ENCODE data around the gene NR1H2.
"Not testable (repeated sequence)": the region's sequence is repeated elsewhere in the genome, so short reads cannot be mapped to it uniquely, and the experiment has no call there.

DNA sequence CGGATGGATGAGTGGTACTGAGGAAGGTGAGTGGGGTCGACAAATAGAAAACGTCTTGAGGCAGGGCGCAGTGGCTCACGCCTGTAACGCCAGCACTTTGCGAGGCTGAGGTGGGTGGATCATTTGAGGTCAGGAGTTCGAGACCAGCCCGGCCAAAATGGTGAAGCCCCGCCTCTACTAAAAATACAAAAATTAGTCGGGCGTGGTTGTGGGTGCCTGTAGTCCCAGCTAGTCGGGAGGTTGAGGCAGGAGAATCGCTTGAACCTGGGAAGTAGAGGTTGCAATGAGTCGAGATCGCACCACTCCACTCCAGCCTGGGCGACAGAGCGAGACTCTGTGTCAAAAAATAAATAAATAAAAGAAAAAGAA is 46.3 kb upstream of the NR1H2 start:
- TF ChIP-seq ZNF565 (CRISPR knock-in tag; conservative IDR thresholded peaks at IDR 0.05; ENCODE audit: low read depth); TCF4 (CRISPR knock-in tag; IDR thresholded peaks at IDR 0.05; ENCODE audit: borderline replicate concordance); ZNF70 (CRISPR knock-in tag; IDR thresholded peaks at IDR 0.05); TOX (CRISPR knock-in tag; IDR thresholded peaks at IDR 0.05; ENCODE audit: borderline replicate concordance): not testable (repeated sequence)
- TF ChIP-seq, protein P1, sequence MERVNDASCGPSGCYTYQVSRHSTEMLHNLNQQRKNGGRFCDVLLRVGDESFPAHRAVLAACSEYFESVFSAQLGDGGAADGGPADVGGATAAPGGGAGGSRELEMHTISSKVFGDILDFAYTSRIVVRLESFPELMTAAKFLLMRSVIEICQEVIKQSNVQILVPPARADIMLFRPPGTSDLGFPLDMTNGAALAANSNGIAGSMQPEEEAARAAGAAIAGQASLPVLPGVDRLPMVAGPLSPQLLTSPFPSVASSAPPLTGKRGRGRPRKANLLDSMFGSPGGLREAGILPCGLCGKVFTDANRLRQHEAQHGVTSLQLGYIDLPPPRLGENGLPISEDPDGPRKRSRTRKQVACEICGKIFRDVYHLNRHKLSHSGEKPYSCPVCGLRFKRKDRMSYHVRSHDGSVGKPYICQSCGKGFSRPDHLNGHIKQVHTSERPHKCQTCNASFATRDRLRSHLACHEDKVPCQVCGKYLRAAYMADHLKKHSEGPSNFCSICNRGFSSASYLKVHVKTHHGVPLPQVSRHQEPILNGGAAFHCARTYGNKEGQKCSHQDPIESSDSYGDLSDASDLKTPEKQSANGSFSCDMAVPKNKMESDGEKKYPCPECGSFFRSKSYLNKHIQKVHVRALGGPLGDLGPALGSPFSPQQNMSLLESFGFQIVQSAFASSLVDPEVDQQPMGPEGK (CRISPR knock-in tag; IDR thresholded peaks at IDR 0.05; ENCODE audit: borderline replicate concordance) = not testable (repeated sequence)

All from SK-N-SH treated with all-trans-retinoic acid at 6 μM for 48 hours (cell line).